HepG2 (cell line): ENCODE data around the gene CYP27A1. TPM values are rescaled to one million over a fixed set of nuclear protein-coding genes. Genes with fewer than 3 reads are reported as not detected.

Source experiments
- KAT2B ChIP-seq: fragments of 150-350 bp; IDR thresholded peaks from 2 replicates; pipeline ENCODE4 v1.6.1; 2014; ENCODE audit warnings: low read depth, low read length, borderline replicate concordance
- KMT2B ChIP-seq: IDR thresholded peaks from 2 replicates; pipeline ENCODE4 v1.6.1; 2016; ENCODE audit warnings: missing genetic modification reagents, missing compliant biosample characterization
- NR1H2 ChIP-seq: sonication (generic); formaldehyde crosslinking; IDR thresholded peaks from 2 replicates; pipeline ENCODE4 v1.8.1; 2022; ENCODE audit warnings: low read depth, missing genetic modification reagents, borderline replicate concordance
- SAP130 ChIP-seq: IDR thresholded peaks from 2 replicates; pipeline ENCODE4 v1.6.1; 2016; ENCODE audit warnings: low read depth
- ZNF207 ChIP-seq: fragments of 450-650 bp; IDR thresholded peaks from 2 replicates; pipeline ENCODE4 v1.6.1; 2016; ENCODE audit warnings: antibody characterized with exemption, borderline replicate concordance
- ZNF329 ChIP-seq: sonication (generic); formaldehyde crosslinking; IDR thresholded peaks from 2 replicates; pipeline ENCODE4 v1.9.0; 2021; ENCODE audit warnings: low read depth, mild to moderate bottlenecking, missing genetic modification reagents
- ZNF556 ChIP-seq: sonication (generic); formaldehyde crosslinking; IDR thresholded peaks from 2 replicates; pipeline ENCODE4 v1.4.0; 2020; ENCODE audit warnings: mild to moderate bottlenecking, missing genetic modification reagents, borderline replicate concordance
- ZNF569 ChIP-seq: sonication (generic); formaldehyde crosslinking; IDR thresholded peaks from 2 replicates; pipeline ENCODE4 v1.5.0; 2020; ENCODE audit warnings: mild to moderate bottlenecking, missing genetic modification reagents, moderate library complexity, borderline replicate concordance
- ZNF629 ChIP-seq: sonication (generic); formaldehyde crosslinking; conservative IDR thresholded peaks from 2 replicates; pipeline ENCODE4 v1.5.0; 2020; ENCODE audit warnings: missing genetic modification reagents
- ZNF777 ChIP-seq: sonication (generic); formaldehyde crosslinking; IDR thresholded peaks from 2 replicates; pipeline ENCODE4 v1.4.0; 2020; ENCODE audit warnings: missing genetic modification reagents
- polyA plus RNA-seq, 8 experiments: library from polyadenylated mRNA; depleted of rRNA in 3 of 8; stranded (reverse) in 7 of 8; unstranded in 1 of 8; fragments of >200 nt; fragmentation: Illumina TruSeq in 4 of 8; extraction: Trizol in 4 of 8; gene quantifications; 2 replicates each; pipeline versions ENCODE4 v1.2.1 to v1.2.3, GENCODE V29; 2011 to 2016; ENCODE audit warnings: low read depth in 4 of 8, missing spikeins in 1 of 8, mixed read lengths in 1 of 8; ENCODE audit not compliant: insufficient read depth in 1 of 8
- total RNA-seq, 5 experiments: library from RNA; depleted of rRNA; stranded (reverse); fragments of >200 nt; fragmentation: Illumina TruSeq; extraction: Trizol; gene quantifications; 2 replicates each; pipeline ENCODE4 v1.2.3, GENCODE V29; 2016; ENCODE audit warnings: low read depth in 1 of 5
- TF ChIP-seq, protein P1 (sequence below): sonication (generic); formaldehyde crosslinking; IDR thresholded peaks from 2 replicates; pipeline ENCODE4 v1.5.1; 2020; ENCODE audit warnings: mild to moderate bottlenecking, moderate library complexity, missing genetic modification reagents
- TF ChIP-seq, protein P2 (sequence below): sonication (generic); formaldehyde crosslinking; IDR thresholded peaks from 2 replicates; pipeline ENCODE4 v1.4.0; 2020; ENCODE audit warnings: missing genetic modification reagents, borderline replicate concordance
- TF ChIP-seq, protein P3 (sequence below): sonication (generic); formaldehyde crosslinking; IDR thresholded peaks from 2 replicates; pipeline ENCODE4 v1.5.1; 2020; ENCODE audit warnings: missing genetic modification reagents, mild to moderate bottlenecking, borderline replicate concordance
- TF ChIP-seq, protein P4 (sequence below): sonication (generic); formaldehyde crosslinking; IDR thresholded peaks from 2 replicates; pipeline ENCODE4 v1.9.0; 2021; ENCODE audit warnings: mild to moderate bottlenecking, missing genetic modification reagents

Gene CYP27A1
- total and polyA plus RNA-seq, 2 of the 13 experiments (the other 11 are each of a cell fraction or from before 2014, with no cell fraction given) = 157 to 266 TPM

DNA sequence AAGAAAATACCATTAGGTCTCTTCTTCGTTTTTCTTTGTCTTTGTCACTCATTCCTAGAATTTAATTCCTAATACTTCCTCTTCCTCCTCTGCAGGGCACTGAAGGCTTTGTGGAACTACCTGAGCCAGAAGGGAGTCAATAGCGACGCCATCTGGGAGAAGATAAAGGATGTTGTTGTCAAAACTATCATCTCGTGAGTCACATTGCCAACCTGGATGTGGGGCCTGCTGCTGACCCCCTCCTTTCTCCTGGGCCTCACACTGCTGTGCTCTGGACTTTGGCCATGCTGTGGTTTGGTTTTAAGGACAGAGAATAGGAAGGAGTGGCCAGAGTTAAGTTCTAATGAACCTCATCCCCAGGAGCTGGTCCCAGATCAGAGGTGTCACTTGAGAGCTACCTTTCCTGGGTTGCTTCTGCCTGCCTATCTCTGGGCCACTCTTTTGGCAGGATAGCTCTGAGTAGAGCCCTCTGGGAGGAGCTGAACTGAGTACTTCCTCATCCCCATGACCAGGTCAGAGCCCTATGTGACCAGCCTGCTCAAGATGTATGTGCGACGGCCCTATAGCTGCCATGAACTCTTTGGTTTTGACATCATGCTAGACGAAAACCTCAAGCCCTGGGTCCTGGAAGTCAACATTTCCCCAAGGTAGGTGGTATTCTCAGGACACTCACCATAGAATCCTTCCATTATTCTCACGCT lies 33.1 kb upstream of the CYP27A1 start (continued):
- no peak for TF ChIP-seq NR1H2 (CRISPR knock-in tag)
- no peak for TF ChIP-seq KAT2B
- no peak for TF ChIP-seq ZNF329
- TF ChIP-seq ZNF556 (CRISPR knock-in tag) = no peak
- no peak for TF ChIP-seq ZNF777 (CRISPR knock-in tag)
- TF ChIP-seq SAP130 (CRISPR knock-in tag) = peak; percentile 89
- TF ChIP-seq, protein P1, sequence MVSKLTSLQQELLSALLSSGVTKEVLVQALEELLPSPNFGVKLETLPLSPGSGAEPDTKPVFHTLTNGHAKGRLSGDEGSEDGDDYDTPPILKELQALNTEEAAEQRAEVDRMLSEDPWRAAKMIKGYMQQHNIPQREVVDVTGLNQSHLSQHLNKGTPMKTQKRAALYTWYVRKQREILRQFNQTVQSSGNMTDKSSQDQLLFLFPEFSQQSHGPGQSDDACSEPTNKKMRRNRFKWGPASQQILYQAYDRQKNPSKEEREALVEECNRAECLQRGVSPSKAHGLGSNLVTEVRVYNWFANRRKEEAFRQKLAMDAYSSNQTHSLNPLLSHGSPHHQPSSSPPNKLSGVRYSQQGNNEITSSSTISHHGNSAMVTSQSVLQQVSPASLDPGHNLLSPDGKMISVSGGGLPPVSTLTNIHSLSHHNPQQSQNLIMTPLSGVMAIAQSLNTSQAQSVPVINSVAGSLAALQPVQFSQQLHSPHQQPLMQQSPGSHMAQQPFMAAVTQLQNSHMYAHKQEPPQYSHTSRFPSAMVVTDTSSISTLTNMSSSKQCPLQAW (CRISPR knock-in tag) = peak; percentile 89
- TF ChIP-seq, protein P2, sequence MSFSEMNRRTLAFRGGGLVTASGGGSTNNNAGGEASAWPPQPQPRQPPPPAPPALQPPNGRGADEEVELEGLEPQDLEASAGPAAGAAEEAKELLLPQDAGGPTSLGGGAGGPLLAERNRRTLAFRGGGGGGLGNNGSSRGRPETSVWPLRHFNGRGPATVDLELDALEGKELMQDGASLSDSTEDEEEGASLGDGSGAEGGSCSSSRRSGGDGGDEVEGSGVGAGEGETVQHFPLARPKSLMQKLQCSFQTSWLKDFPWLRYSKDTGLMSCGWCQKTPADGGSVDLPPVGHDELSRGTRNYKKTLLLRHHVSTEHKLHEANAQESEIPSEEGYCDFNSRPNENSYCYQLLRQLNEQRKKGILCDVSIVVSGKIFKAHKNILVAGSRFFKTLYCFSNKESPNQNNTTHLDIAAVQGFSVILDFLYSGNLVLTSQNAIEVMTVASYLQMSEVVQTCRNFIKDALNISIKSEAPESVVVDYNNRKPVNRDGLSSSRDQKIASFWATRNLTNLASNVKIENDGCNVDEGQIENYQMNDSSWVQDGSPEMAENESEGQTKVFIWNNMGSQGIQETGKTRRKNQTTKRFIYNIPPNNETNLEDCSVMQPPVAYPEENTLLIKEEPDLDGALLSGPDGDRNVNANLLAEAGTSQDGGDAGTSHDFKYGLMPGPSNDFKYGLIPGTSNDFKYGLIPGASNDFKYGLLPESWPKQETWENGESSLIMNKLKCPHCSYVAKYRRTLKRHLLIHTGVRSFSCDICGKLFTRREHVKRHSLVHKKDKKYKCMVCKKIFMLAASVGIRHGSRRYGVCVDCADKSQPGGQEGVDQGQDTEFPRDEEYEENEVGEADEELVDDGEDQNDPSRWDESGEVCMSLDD (CRISPR knock-in tag) = no peak
- TF ChIP-seq, protein P3, sequence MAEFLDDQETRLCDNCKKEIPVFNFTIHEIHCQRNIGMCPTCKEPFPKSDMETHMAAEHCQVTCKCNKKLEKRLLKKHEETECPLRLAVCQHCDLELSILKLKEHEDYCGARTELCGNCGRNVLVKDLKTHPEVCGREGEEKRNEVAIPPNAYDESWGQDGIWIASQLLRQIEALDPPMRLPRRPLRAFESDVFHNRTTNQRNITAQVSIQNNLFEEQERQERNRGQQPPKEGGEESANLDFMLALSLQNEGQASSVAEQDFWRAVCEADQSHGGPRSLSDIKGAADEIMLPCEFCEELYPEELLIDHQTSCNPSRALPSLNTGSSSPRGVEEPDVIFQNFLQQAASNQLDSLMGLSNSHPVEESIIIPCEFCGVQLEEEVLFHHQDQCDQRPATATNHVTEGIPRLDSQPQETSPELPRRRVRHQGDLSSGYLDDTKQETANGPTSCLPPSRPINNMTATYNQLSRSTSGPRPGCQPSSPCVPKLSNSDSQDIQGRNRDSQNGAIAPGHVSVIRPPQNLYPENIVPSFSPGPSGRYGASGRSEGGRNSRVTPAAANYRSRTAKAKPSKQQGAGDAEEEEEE (CRISPR knock-in tag) = no peak
- TF ChIP-seq ZNF569 = no peak
- no peak for TF ChIP-seq ZNF207
- TF ChIP-seq KMT2B (CRISPR knock-in tag) = no peak
- TF ChIP-seq, protein P4, sequence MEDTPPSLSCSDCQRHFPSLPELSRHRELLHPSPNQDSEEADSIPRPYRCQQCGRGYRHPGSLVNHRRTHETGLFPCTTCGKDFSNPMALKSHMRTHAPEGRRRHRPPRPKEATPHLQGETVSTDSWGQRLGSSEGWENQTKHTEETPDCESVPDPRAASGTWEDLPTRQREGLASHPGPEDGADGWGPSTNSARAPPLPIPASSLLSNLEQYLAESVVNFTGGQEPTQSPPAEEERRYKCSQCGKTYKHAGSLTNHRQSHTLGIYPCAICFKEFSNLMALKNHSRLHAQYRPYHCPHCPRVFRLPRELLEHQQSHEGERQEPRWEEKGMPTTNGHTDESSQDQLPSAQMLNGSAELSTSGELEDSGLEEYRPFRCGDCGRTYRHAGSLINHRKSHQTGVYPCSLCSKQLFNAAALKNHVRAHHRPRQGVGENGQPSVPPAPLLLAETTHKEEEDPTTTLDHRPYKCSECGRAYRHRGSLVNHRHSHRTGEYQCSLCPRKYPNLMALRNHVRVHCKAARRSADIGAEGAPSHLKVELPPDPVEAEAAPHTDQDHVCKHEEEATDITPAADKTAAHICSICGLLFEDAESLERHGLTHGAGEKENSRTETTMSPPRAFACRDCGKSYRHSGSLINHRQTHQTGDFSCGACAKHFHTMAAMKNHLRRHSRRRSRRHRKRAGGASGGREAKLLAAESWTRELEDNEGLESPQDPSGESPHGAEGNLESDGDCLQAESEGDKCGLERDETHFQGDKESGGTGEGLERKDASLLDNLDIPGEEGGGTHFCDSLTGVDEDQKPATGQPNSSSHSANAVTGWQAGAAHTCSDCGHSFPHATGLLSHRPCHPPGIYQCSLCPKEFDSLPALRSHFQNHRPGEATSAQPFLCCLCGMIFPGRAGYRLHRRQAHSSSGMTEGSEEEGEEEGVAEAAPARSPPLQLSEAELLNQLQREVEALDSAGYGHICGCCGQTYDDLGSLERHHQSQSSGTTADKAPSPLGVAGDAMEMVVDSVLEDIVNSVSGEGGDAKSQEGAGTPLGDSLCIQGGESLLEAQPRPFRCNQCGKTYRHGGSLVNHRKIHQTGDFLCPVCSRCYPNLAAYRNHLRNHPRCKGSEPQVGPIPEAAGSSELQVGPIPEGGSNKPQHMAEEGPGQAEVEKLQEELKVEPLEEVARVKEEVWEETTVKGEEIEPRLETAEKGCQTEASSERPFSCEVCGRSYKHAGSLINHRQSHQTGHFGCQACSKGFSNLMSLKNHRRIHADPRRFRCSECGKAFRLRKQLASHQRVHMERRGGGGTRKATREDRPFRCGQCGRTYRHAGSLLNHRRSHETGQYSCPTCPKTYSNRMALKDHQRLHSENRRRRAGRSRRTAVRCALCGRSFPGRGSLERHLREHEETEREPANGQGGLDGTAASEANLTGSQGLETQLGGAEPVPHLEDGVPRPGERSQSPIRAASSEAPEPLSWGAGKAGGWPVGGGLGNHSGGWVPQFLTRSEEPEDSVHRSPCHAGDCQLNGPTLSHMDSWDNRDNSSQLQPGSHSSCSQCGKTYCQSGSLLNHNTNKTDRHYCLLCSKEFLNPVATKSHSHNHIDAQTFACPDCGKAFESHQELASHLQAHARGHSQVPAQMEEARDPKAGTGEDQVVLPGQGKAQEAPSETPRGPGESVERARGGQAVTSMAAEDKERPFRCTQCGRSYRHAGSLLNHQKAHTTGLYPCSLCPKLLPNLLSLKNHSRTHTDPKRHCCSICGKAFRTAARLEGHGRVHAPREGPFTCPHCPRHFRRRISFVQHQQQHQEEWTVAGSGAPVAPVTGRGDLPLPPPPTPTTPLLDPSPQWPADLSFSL (CRISPR knock-in tag) = no peak
- TF ChIP-seq ZNF629 = no peak
